ENCODE results near the gene ZCCHC14. TPM values are rescaled to one million over a fixed set of nuclear protein-coding genes. Genes with fewer than 3 reads are reported as not detected.

ZCCHC14 gene
- total and polyA plus RNA-seq, 2 of the 13 experiments (the other 11 are each of a cell fraction or from before 2014, with no cell fraction given) = 12.4 to 12.5 TPM

- TF ChIP-seq MXD1 (CRISPR knock-in tag; IDR thresholded peaks at IDR 0.05) (no peak), ZNF670 (CRISPR knock-in tag; IDR thresholded peaks at IDR 0.05; ENCODE audit: borderline replicate concordance) (no peak; the same call in 1 of the 2 replicates), ZFP41 (CRISPR knock-in tag; IDR thresholded peaks at IDR 0.05; ENCODE audit: borderline replicate concordance) (no peak), ZKSCAN1 (IDR thresholded peaks at IDR 0.05; ENCODE audit: low read length) (peak; percentile 5; the same call in 1 of the 2 replicates), HIVEP1 (CRISPR knock-in tag; IDR thresholded peaks at IDR 0.05) (peak; percentile 99), HDAC2 (CRISPR knock-in tag; IDR thresholded peaks at IDR 0.05) (peak; percentile 93), JDP2 (CRISPR knock-in tag; IDR thresholded peaks at IDR 0.05; ENCODE audit: borderline replicate concordance) (no peak; the same call in 1 of the 2 replicates), CHD2 (IDR thresholded peaks at IDR 0.05; ENCODE audit: low read depth, low read length) (no peak), MAZ (IDR thresholded peaks at IDR 0.05; ENCODE audit: borderline replicate concordance, low read depth, low read length) (peak; percentile 94; the same call in 1 of the 2 replicates), MAZ (CRISPR knock-in tag; IDR thresholded peaks at IDR 0.05; ENCODE audit: low read depth) (peak; percentile 85), PHF21A (CRISPR knock-in tag; IDR thresholded peaks at IDR 0.05) (peak; percentile 92), NKX3-1 (CRISPR knock-in tag; IDR thresholded peaks at IDR 0.05) (no peak; the same call in none of the 2 replicates), NCOA2 (CRISPR knock-in tag; IDR thresholded peaks at IDR 0.05) (peak; percentile 99), ZNF513 (CRISPR knock-in tag; conservative IDR thresholded peaks at IDR 0.05) (no peak), SMARCE1 (IDR thresholded peaks at IDR 0.05; ENCODE audit: borderline replicate concordance) (no peak), GTF2F1 (IDR thresholded peaks at IDR 0.05; ENCODE audit: low read length) (0 out of 2 replicates have a peak, but pooled peaks have one; percentile 42), CENPT (CRISPR knock-in tag; IDR thresholded peaks at IDR 0.05; ENCODE audit: low read depth) (no peak), ETV5 (CRISPR knock-in tag; IDR thresholded peaks at IDR 0.05; ENCODE audit: borderline replicate concordance) (peak; percentile 79), MLX (CRISPR knock-in tag; IDR thresholded peaks at IDR 0.05) (peak; percentile 91), CC2D1A (CRISPR knock-in tag; IDR thresholded peaks at IDR 0.05) (no peak), IKZF5 (CRISPR knock-in tag; IDR thresholded peaks at IDR 0.05) (peak; percentile 96), PCBP1 (IDR thresholded peaks at IDR 0.05; ENCODE audit: borderline replicate concordance, low read depth, low read length) (no peak), XRCC5 (optimal IDR thresholded peaks at IDR 0.05; ENCODE audit: low read length) (peak; percentile 51), ZNF841 (CRISPR knock-in tag; IDR thresholded peaks at IDR 0.05; ENCODE audit: borderline replicate concordance) (no peak), ZNF75D (CRISPR knock-in tag; IDR thresholded peaks at IDR 0.05; ENCODE audit: borderline replicate concordance) (no peak), TGIF2 (CRISPR knock-in tag; IDR thresholded peaks at IDR 0.05) (peak; percentile 98), ATF5 (CRISPR knock-in tag; IDR thresholded peaks at IDR 0.05; ENCODE audit: low read depth) (no peak), RARA (CRISPR knock-in tag; IDR thresholded peaks at IDR 0.05) (peak; percentile 99)
Measured at GRCh38 chr16:87382023-87382785, 110.6 kb downstream of the ZCCHC14 start (continued).

Measured in HepG2 (cell line).